ENCODE data around the gene BCO2. TPM values are rescaled to one million over a fixed set of nuclear protein-coding genes. Genes with fewer than 3 reads are reported as not detected.

The BCO2 gene
- total RNA-seq, 4 donors from 2014 or later = 2.9 to 5.8 (median 4.2) TPM

- Histone ChIP-seq H3K27me3 (no peaks in the 10 kb centered on the region), H3K9me3 (no peaks in the 10 kb centered on the region), H3K4me1 (no peaks in the 10 kb centered on the region), H3K4me3 (no peak overlapping the region), H3K27ac (no peak overlapping the region), H3K36me3 (no peaks in the 10 kb centered on the region)
- intact Hi-C loops (cut with DNase I; ENCODE audit: low total_unique reads) = no loop called here
- TF ChIP-seq CTCF (IDR thresholded peaks at IDR 0.05 in 4 of 5, conservative IDR thresholded peaks at IDR 0.05 in 1 of 5) = no peak
- no peak for TF ChIP-seq POLR2A (IDR thresholded peaks at IDR 0.05)
- in situ Hi-C loops (cut with MboI; ENCODE audit: low sequenced_read_pairs in 4 of 4) = loop anchor here in 2 of 4 donors (10.0 to 25.0 kb wide), 2 partner anchors 1075 to 1082 kb away; no protein-coding TSS in a partner anchor
- ATAC-seq = no peak
- no peak for DNase-seq
Observed at GRCh38 chr11:112212710-112213109, 37.4 kb downstream of the BCO2 start.

- Histone ChIP-seq H3K27me3 (no peaks in the 10 kb centered on the region), H3K4me1 (no peaks in the 10 kb centered on the region), H3K9me3 (no peaks in the 10 kb centered on the region), H3K36me3 (no peaks in the 10 kb centered on the region), H3K27ac (no peak overlapping the region), H3K4me3 (no peak overlapping the region)
- in situ Hi-C loops (cut with MboI; ENCODE audit: low sequenced_read_pairs in 4 of 4) = loop anchor here in 2 of 4 donors (10.0 to 25.0 kb wide), 2 partner anchors 1074 to 1081 kb away; no protein-coding TSS in a partner anchor
- DNase-seq (no peak), ATAC-seq (no peak)
- no peak for TF ChIP-seq CTCF (IDR thresholded peaks at IDR 0.05 in 4 of 5, conservative IDR thresholded peaks at IDR 0.05 in 1 of 5)
- no peak for TF ChIP-seq POLR2A (IDR thresholded peaks at IDR 0.05)
- intact Hi-C loops (cut with DNase I; ENCODE audit: low total_unique reads) = no loop called here
Observed at GRCh38 chr11:112213753-112214152, 38.4 kb downstream of the BCO2 start.

GRCh38 chr11:112215621-112216020 lies 40.3 kb downstream of the BCO2 start:
- H3K36me3 ChIP-seq = no peaks in the 10 kb centered on the region
- in situ Hi-C loops (cut with MboI; ENCODE audit: low sequenced_read_pairs in 4 of 4) = loop anchor here in 2 of 4 donors (10.0 to 25.0 kb wide), 2 partner anchors 1072 to 1079 kb away; no protein-coding TSS in a partner anchor
- H3K4me3 ChIP-seq = no peak overlapping the region
- no peak for DNase-seq
- H3K9me3 ChIP-seq = no peaks in the 10 kb centered on the region
- ATAC-seq = no peak
- no peaks in the 10 kb centered on the region for H3K4me1 ChIP-seq
- TF ChIP-seq CTCF (IDR thresholded peaks at IDR 0.05 in 4 of 5, conservative IDR thresholded peaks at IDR 0.05 in 1 of 5) = no peak
- no peak for TF ChIP-seq POLR2A (IDR thresholded peaks at IDR 0.05)
- intact Hi-C loops (cut with DNase I; ENCODE audit: low total_unique reads) = no loop called here
- H3K27me3 ChIP-seq = no peaks in the 10 kb centered on the region
- H3K27ac ChIP-seq = no peak overlapping the region

- H3K27ac ChIP-seq = no peak overlapping the region
- intact Hi-C loops (cut with DNase I; ENCODE audit: low total_unique reads) (no loop called here), in situ Hi-C loops (cut with MboI; ENCODE audit: low sequenced_read_pairs in 4 of 4) (loop anchor here in 2 of 4 donors (10.0 to 25.0 kb wide), 2 partner anchors 1071 to 1078 kb away; no protein-coding TSS in a partner anchor)
- H3K36me3 ChIP-seq = no peaks in the 10 kb centered on the region
- TF ChIP-seq CTCF (IDR thresholded peaks at IDR 0.05 in 4 of 5, conservative IDR thresholded peaks at IDR 0.05 in 1 of 5) (no peak), POLR2A (IDR thresholded peaks at IDR 0.05) (no peak)
- no peak overlapping the region for H3K4me3 ChIP-seq
- H3K4me1 ChIP-seq = no peaks in the 10 kb centered on the region
- no peaks in the 10 kb centered on the region for H3K27me3 ChIP-seq
- DNase-seq = no peak
- H3K9me3 ChIP-seq = no peaks in the 10 kb centered on the region
- ATAC-seq = no peak
Observed at GRCh38 chr11:112216561-112217105, 41.3 kb downstream of the BCO2 start.
